Kidney epithelial cell (primary cell): ENCODE results near the gene MEF2A. TPM values are rescaled to one million over a fixed set of nuclear protein-coding genes. Genes with fewer than 3 reads are reported as not detected.

Source experiments
- DNase-seq: peaks from one replicate; pipeline ENCODE4 v3.0.0-alpha.2; 2010; ENCODE audit warnings: low read depth
- H3K27me3 ChIP-seq: 2 replicates; pipeline ENCODE4 v1.6.0; 2011; ENCODE audit warnings: low read length; ENCODE audit not compliant: control insufficient read depth, insufficient read depth
- H3K36me3 ChIP-seq: 2 replicates; pipeline ENCODE4 v1.5.1; 2011; ENCODE audit warnings: low read length; ENCODE audit not compliant: control insufficient read depth, insufficient read depth
- H3K4me3 ChIP-seq: 2 replicates; pipeline ENCODE4 v1.5.1; 2011; ENCODE audit warnings: low read depth, mild to moderate bottlenecking, control low read depth, low read length
- total RNA-seq: library from RNA; depleted of rRNA; stranded (reverse); fragments of >200 nt; gene quantifications from 2 replicates; pipeline ENCODE4 v1.2.3, GENCODE V29; 2015
- TF ChIP-seq, protein P1 (sequence below): IDR thresholded peaks from 2 replicates; pipeline ENCODE4 v1.5.1; 2011; ENCODE audit warnings: mild to moderate bottlenecking, moderate library complexity, low read length, control low read depth, inconsistent platforms; ENCODE audit not compliant: insufficient read depth, poor library complexity, severe bottlenecking

Gene MEF2A
- total RNA-seq, 1 donor from 2014 or later: 55.4 TPM

GRCh38 chr15:99578809-99579208 lies 13.0 kb downstream of the MEF2A start:
- TF ChIP-seq, protein P1, sequence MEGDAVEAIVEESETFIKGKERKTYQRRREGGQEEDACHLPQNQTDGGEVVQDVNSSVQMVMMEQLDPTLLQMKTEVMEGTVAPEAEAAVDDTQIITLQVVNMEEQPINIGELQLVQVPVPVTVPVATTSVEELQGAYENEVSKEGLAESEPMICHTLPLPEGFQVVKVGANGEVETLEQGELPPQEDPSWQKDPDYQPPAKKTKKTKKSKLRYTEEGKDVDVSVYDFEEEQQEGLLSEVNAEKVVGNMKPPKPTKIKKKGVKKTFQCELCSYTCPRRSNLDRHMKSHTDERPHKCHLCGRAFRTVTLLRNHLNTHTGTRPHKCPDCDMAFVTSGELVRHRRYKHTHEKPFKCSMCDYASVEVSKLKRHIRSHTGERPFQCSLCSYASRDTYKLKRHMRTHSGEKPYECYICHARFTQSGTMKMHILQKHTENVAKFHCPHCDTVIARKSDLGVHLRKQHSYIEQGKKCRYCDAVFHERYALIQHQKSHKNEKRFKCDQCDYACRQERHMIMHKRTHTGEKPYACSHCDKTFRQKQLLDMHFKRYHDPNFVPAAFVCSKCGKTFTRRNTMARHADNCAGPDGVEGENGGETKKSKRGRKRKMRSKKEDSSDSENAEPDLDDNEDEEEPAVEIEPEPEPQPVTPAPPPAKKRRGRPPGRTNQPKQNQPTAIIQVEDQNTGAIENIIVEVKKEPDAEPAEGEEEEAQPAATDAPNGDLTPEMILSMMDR: no peak
- Histone ChIP-seq H3K4me3 (no peak overlapping the region), H3K36me3 (no peaks in the 10 kb centered on the region), H3K27me3 (no peaks in the 10 kb centered on the region)
- DNase-seq: no peak

DNA sequence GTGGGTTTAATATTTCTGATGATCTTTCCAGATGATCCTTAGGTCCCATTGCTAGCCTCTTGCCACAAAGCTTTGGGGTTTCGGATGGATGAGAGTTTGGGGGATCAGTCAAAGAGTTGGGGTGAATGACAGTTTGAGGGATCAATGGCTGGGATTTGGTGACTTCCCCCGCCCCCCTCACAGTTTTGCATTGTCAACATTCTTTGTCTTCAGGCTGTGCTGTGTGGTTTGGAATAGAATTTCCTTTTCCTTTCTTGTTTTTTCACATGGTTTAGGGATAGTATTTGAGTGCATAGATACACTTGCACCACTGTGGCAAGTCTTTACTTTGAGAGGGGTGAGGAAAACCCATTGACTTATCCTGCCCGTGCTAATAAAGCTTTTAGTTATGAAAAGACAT lies 14.3 kb downstream of the MEF2A start:
- H3K27me3 ChIP-seq: no peaks in the 10 kb centered on the region
- DNase-seq: no peak
- no peak overlapping the region for H3K4me3 ChIP-seq
- TF ChIP-seq, protein P1: no peak
- H3K36me3 ChIP-seq: no peaks in the 10 kb centered on the region

- H3K4me3 ChIP-seq: no peak overlapping the region
- no peak for DNase-seq
- TF ChIP-seq, protein P1: no peak
- no peaks in the 10 kb centered on the region for H3K27me3 ChIP-seq
- H3K36me3 ChIP-seq: no peaks in the 10 kb centered on the region
Observed at GRCh38 chr15:99582508-99582960, 16.8 kb downstream of the MEF2A start.

GRCh38 chr15:99584081-99584600 lies 18.4 kb downstream of the MEF2A start:
- DNase-seq: no peak
- Histone ChIP-seq H3K36me3 (no peaks in the 10 kb centered on the region), H3K27me3 (no peaks in the 10 kb centered on the region), H3K4me3 (no peak overlapping the region)
- TF ChIP-seq, protein P1: no peak

DNA sequence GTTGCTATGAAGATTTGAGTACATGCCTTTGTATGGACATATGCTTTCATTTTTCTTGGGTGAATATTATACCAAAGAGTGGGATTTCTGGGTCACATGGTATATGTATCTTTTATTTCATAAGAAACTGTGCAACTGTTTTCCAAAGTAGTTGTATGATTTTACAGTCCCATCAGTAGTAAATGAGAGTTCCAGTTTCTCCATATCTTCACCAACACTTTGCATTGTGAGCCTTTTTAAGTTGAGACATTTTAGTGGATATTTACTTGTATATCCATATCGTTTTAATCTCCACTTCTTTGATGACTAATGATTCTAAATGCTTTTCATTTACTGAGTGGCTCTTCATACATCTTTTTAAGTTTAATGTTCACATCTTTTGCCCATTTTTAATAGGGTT lies 20.3 kb downstream of the MEF2A start:
- Histone ChIP-seq H3K27me3 (no peaks in the 10 kb centered on the region), H3K4me3 (no peak overlapping the region), H3K36me3 (no peaks in the 10 kb centered on the region)
- no peak for DNase-seq
- TF ChIP-seq, protein P1: no peak

- DNase-seq: no peak
- TF ChIP-seq, protein P1: no peak
- Histone ChIP-seq H3K27me3 (no peaks in the 10 kb centered on the region), H3K4me3 (no peak overlapping the region), H3K36me3 (no peaks in the 10 kb centered on the region)
Observed at GRCh38 chr15:99589801-99590200, 24.0 kb downstream of the MEF2A start.
